HG03571 (cell line): ENCODE data around the gene PAEP.

Experiments
- ATAC-seq: cut with Tn5 transposase; IDR thresholded peaks from one replicate; pipeline ENCODE4 v1.9.1; 2021; ENCODE audit not compliant: unreplicated experiment

PAEP gene

GRCh38 chr9:135612981-135613910, 51.7 kb downstream of the PAEP start:
- no peak for ATAC-seq

GRCh38 chr9:135613946-135614805, 52.6 kb downstream of the PAEP start:
- no peak for ATAC-seq

DNA sequence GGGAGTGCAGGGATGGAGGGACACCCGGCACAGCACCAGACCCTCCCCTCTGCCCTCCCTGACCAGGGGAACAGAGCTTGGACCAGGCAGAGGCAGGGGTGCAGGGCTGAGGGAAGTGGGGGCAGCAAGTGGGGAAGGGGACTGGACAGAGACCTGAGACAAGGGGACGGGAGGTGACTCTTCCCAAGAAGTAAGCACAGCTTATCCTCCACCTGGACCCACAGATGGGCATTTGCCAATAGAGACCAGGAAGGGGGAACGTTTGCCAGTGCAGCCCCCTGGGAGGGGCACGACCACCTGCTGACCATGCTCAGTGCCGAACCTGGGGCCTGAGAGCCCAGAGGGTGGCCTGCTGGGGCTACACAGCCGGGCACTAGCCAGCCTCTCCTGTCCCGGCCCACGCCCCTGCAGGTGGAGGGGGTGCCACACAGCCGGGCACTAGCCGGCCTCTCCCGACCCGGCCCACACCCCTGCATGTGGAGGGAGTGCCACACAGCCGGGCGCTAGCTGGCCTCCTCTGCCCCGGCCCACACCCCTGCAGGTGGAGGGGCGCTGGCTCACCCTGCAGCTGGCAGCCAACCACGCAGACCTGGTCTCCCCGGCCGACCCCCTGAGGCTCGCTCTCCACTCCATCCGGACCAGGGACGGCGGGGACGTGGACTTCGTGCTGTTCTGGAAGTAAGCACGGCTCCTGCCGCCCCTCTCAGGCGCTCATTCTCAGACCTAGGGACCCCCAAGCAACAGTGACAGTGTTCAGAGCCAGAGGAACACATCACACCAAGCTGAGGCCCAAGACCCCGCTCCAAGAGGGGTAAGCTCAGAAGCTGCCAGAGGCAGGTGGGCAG, 53.5 kb downstream of the PAEP start:
- no peak for ATAC-seq

GRCh38 chr9:135615666-135616618, 54.4 kb downstream of the PAEP start:
- ATAC-seq: no peak
